Cardiac muscle cell (in vitro differentiated cells and primary cell): ENCODE data around the gene PCNX1. TPM values are rescaled to one million over a fixed set of nuclear protein-coding genes. Genes with fewer than 3 reads are reported as not detected.
A peak's percentile ranks its signal among the peaks of the same experiment; 100 is the strongest.

Experiments used
- DNase-seq, 2 donors: peaks; one replicate each; pipeline versions ENCODE4 v3.0.0 to v3.0.0-alpha.2; 2010 to 2017; ENCODE audit warnings: low read depth in 1 of 2, low spot score in 1 of 2
- H3K27ac ChIP-seq: fragments of 200-600 bp; sonication (generic); 2 replicates; pipeline ENCODE4 v1.5.1; 2016
- H3K27me3 ChIP-seq: fragments of 200-600 bp; sonication (generic); 2 replicates; pipeline ENCODE4 v1.6.0; 2016; ENCODE audit warnings: control low read depth
- H3K36me3 ChIP-seq: fragments of 200-600 bp; sonication (generic); 2 replicates; pipeline ENCODE4 v1.5.1; 2016; ENCODE audit warnings: control low read depth
- H3K4me1 ChIP-seq: fragments of 200-600 bp; sonication (generic); 2 replicates; pipeline ENCODE4 v1.8.1; 2017; ENCODE audit warnings: low read depth, mild to moderate bottlenecking, mixed run types
- H3K4me3 ChIP-seq: fragments of 200-600 bp; sonication (generic); 2 replicates; pipeline ENCODE4 v1.5.1; 2016; ENCODE audit warnings: mild to moderate bottlenecking
- H3K9me3 ChIP-seq: fragments of 200-600 bp; sonication (generic); 2 replicates; pipeline ENCODE4 v1.5.1; 2017; ENCODE audit warnings: low read depth, mild to moderate bottlenecking, control low read depth
- polyA plus RNA-seq: library from polyadenylated mRNA; unstranded; fragments of >200 nt; fragmentation: Nextera tagmentation; extraction: Ambion mirVana; gene quantifications from 2 replicates; pipeline ENCODE4 v1.2.1, GENCODE V29; 2016
- total RNA-seq: library from RNA; depleted of rRNA; stranded (reverse); fragments of >200 nt; gene quantifications from 2 replicates; pipeline ENCODE4 v1.2.3, GENCODE V29; 2016
- TF ChIP-seq, protein P1 (sequence below): IDR thresholded peaks from 2 replicates; pipeline ENCODE4 v1.5.1; 2012; ENCODE audit warnings: low read depth, mild to moderate bottlenecking, low read length

Gene PCNX1
- total and polyA plus RNA-seq, 2 experiments from 2014 or later, result 20.1 to 45.4 TPM

DNA sequence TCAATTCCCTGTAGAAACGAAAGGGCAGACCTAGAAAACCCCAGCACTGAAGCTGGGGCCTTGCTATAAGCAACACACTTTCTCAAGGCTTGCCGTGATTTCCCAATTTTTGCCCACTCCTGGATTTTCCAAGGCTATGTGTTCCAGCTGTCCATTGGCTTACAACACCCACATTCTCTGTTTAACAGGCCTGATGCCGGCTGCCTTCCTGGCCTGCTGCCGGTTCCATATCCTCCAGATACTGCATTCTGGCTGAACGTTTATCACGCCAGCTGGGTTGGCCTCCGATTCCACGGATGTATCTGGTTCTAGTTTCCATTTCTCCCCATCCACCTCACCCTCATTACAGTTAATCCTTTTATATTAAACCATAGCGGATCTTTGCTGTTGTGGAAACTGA lies 2.0 kb upstream of the PCNX1 start:
- H3K9me3 ChIP-seq, result no peaks in the 10 kb centered on the region
- TF ChIP-seq, protein P1, sequence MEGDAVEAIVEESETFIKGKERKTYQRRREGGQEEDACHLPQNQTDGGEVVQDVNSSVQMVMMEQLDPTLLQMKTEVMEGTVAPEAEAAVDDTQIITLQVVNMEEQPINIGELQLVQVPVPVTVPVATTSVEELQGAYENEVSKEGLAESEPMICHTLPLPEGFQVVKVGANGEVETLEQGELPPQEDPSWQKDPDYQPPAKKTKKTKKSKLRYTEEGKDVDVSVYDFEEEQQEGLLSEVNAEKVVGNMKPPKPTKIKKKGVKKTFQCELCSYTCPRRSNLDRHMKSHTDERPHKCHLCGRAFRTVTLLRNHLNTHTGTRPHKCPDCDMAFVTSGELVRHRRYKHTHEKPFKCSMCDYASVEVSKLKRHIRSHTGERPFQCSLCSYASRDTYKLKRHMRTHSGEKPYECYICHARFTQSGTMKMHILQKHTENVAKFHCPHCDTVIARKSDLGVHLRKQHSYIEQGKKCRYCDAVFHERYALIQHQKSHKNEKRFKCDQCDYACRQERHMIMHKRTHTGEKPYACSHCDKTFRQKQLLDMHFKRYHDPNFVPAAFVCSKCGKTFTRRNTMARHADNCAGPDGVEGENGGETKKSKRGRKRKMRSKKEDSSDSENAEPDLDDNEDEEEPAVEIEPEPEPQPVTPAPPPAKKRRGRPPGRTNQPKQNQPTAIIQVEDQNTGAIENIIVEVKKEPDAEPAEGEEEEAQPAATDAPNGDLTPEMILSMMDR, result no peak
- no peak overlapping the region for H3K27ac ChIP-seq
- H3K27me3 ChIP-seq, result no peaks in the 10 kb centered on the region
- no peaks in the 10 kb centered on the region for H3K36me3 ChIP-seq
- H3K4me3 ChIP-seq, result no peak overlapping the region
- peak in 1 of 2 donors; percentile 98 for DNase-seq
- H3K4me1 ChIP-seq, result peaks cover 6% of the 10 kb centered on the region

DNA sequence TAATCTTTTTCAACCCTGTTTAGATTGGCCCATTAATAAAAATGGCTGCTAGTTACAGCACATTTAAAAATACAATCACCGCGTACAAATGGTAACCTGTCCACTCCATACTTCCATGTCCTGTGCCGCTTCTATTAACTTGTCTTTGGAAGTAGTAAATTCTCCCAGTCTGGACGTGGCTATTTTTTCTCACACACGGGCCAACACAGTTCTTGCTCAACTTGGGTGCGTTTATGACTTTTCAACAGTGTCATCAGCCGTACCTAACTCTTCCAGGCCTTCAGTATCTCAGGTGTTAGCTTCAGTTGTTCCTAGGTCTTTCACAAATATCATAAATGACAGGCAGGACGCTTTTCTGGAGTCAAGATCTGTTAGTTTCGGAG lies 475 bp upstream of the PCNX1 start:
- H3K27me3 ChIP-seq, result no peaks in the 10 kb centered on the region
- DNase-seq, result no peak
- TF ChIP-seq, protein P1, result no peak
- no peaks in the 10 kb centered on the region for H3K9me3 ChIP-seq
- peaks cover 13% of the 10 kb centered on the region for H3K4me1 ChIP-seq
- peak overlapping the region; percentile 98 for H3K4me3 ChIP-seq
- peak overlapping the region; percentile 97 for H3K27ac ChIP-seq
- no peaks in the 10 kb centered on the region for H3K36me3 ChIP-seq

DNA sequence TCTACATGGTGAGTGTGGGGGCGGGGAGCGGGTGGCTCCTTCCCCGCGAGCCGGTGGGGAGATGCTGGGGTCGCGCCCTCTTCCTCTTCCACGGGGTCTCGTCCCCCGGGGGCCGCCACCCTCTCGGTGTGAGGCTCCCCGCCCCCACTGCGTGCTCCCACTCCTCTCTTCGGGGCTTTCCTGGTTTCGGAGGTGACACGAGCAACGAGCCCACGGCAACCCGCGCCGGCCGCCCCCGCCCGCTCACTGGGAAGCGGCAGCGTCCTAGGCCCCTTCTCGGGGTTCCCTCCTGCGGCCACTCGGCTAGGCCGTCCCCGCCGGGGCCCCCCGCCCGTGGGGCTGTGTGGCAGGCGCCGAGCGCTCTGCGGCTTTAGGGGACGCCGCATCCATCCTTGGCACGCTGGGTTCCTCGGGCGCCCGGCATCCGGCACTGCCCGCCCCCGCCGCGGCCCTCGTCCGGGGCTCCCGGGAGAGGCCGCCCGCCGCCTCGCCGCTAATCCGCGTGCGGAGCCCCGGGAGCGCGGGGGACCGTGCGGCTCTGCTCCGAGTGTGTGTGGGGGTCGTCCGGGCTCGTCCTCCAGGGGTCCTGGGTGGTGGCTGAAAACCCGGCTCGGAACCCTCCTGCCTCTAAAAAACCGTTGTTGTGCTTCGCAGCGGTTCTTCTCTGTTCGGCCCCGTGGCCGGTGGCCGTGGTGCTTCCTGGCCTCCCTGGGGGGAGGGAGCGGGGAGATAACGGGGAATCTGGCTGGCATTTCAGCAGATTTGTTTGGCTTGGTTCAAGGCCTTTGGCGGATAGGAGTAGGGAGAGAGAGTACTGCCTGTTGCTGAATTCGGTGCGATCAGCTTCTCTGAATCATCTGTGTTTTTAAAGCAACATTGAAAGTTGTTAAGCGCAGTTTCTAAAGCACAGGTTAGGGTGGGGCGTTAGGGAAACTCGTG lies 1.0 kb downstream of the PCNX1 start:
- H3K27me3 ChIP-seq, result no peaks in the 10 kb centered on the region
- H3K27ac ChIP-seq, result peak overlapping the region; percentile 97
- peaks cover 13% of the 10 kb centered on the region for H3K4me1 ChIP-seq

DNA sequence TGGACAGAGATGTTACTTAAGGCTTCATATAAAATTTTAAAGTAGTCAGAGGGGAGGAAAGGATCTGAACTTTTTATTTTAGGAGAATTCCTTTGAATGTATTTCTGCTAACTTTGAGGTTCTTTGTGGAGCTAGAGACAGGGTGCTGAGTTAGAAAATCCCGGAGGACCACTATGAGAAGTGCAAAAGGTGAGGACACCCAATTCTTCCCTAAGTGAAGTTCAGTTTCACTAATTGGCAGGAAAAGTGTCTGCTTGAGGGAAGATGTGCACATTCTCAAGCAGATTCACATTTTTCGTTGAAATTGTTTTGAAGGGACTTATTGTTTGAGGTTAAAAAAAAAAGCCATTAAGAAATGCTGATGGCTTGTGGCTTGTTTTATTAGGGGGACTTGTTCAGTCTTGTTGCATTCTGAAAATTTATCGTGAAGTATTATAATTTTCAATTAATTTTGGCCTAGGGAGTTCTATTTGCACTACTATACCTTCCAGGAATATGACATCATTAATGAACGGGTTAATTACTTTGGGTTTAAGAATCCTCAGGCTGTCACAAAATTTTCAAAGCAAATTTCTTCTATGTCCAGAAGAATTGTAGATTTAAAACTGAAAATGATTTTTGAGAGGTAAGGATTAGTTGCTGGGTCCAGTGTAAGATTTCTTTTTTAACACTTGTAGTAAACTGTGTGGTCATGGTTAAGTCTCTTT lies 1.8 kb downstream of the PCNX1 start:
- Histone ChIP-seq H3K4me3 (peak overlapping the region; percentile 98), H3K9me3 (no peaks in the 10 kb centered on the region), H3K27me3 (no peaks in the 10 kb centered on the region), H3K4me1 (peaks cover 13% of the 10 kb centered on the region), H3K27ac (peak overlapping the region; percentile 97), H3K36me3 (no peaks in the 10 kb centered on the region)
- TF ChIP-seq, protein P1, result no peak
- DNase-seq, result no peak

More for the DNA sequence above, 1.0 kb downstream of the PCNX1 start:
- Histone ChIP-seq H3K9me3 (no peaks in the 10 kb centered on the region), H3K4me3 (peak overlapping the region; percentile 98), H3K36me3 (no peaks in the 10 kb centered on the region)
- peak; percentile 62 to 81 for DNase-seq
- TF ChIP-seq, protein P1, result no peak

DNA sequence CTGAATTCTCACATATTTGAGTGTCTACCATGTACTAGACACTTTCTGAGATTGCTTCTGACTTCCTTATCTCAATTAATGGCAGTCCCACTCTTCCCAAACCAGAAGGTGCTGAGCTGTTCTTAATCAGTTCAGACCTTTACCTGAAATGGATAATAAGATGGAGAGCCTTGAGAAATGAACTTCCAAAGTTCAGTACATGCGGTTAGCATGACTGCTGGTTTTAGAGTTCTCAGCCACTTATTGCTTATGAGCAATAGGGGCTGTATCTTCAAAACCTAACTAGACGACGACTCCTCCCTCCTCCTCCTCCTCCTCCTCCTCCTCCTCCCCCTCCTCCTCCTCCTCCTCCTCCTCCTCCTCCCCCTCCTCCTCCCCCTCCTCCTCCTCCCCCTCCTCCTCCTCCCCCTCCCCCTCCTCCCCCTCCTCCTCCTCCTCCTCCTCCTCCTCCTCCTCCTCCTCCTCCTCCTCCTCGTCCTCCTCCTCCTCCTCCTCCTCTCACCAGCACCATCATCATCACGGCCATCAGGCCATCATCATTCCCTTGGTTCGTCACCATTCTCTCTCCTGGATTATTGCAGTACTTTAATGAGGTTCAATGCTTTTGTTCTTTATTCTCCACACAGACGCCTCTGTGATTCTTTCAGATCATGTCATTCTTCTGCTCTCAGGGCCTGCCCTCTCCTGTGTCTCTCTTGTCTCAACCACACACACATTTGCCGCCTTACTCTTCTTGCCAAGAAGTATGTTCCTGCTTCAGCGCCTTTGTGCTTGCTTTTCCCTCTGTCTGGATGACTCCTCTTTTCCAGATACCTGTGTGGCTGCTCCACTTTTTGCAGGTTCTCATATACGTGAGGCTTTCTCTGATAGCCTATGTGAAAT lies 2.7 kb downstream of the PCNX1 start:
- no peak for DNase-seq
- TF ChIP-seq, protein P1, result no peak
- H3K27me3 ChIP-seq, result no peaks in the 10 kb centered on the region
- peak overlapping the region; percentile 98 for H3K4me3 ChIP-seq
- no peaks in the 10 kb centered on the region for H3K9me3 ChIP-seq
- H3K4me1 ChIP-seq, result peaks cover 13% of the 10 kb centered on the region
- H3K27ac ChIP-seq, result peak overlapping the region; percentile 97
- H3K36me3 ChIP-seq, result no peaks in the 10 kb centered on the region
